Stimulated activated CD4-positive, alpha-beta T cell treated with anti-CD3 and anti-CD28 coated beads, TNF-alpha, amount 100 ng/mL, for 48 hours (primary cell): Measurements from ENCODE around the gene ARHGAP26.
"Not testable (repeated sequence)": the region's sequence is repeated elsewhere in the genome, so short reads cannot be mapped to it uniquely, and the experiment has no call there.

Experiments used
- DNase-seq, 3 donors: peaks; one replicate each; pipeline ENCODE4 v3.0.0-alpha.2; 2020; ENCODE audit warnings: low read depth in 3 of 3

ARHGAP26 gene

GRCh38 chr5:143084407-143084806 lies 314.2 kb downstream of the ARHGAP26 start:
- DNase-seq = no peak

DNA sequence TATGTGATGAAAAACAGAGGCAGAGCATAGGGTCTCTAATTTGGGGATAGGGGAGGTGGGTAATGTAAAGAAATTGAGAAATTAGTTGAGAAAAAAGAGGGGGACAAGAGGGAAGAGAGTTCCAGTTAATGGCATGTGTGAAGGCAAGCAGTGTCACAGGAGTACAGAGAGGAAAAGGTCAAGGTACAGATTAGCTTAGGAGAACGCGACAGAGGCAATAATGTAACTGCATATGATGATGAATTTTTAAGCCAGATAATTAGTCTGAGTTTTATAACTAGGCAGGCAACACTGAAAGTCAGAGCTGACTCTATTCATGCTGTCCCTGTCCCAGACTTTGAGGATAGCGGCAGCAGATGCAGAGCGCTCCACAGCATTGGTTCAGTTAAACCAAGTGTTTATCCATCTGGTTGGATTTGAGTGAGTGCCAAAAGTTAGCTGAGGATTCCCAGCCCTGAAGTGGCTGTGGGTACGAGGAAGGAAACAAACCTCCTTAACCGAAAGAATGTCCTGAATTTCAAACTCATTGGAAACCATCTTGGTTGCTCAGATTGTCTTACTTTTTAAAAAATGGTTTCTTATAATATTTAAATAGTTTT lies 315.2 kb downstream of the ARHGAP26 start:
- no peak for DNase-seq

- no peak for DNase-seq
Measured at GRCh38 chr5:143086546-143086907, 316.4 kb downstream of the ARHGAP26 start.

GRCh38 chr5:143086908-143087637 lies 316.9 kb downstream of the ARHGAP26 start:
- no peak for DNase-seq

- not testable (repeated sequence) for DNase-seq
Measured at GRCh38 chr5:143088702-143089101, 318.5 kb downstream of the ARHGAP26 start.

- not testable (repeated sequence) for DNase-seq
Measured at GRCh38 chr5:143090044-143090443, 319.9 kb downstream of the ARHGAP26 start.

DNA sequence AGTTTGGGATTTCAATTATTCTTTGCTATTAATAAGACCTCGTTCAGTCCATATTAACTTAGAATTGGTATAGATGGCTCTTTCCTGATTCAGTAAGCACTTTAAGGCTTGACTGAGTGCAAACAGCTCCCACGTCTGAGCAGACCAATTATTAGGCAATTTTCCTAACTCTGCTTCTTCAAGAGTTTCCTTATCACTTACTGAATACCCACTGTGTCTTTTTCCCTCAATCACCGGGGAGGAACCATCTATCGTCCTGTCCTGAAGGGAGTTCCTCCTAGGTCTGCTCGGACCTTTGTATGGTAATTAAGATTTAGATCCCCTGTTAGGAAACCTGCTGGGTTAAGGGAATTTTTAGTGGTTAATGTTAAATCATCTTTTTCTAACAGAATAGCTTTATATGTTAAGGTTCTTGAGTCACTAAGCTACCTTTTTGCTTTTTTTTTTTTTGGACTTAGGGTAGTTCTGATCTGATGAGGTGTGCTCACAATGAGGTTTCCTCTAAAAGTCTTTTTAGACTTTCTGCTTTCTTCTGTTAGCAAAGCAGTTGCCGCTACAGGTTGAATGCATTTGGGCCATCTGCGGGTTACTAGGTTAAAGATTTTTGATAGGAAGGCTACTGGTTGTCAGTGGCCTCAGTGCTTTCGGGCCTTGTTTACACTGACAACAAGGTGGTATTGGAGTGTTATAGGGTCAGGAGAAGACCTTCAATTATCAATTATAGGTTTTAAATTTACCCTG lies 322.7 kb downstream of the ARHGAP26 start:
- not testable (repeated sequence) for DNase-seq

- DNase-seq = no peak
Measured at GRCh38 chr5:143093452-143094086, 323.4 kb downstream of the ARHGAP26 start.

DNA sequence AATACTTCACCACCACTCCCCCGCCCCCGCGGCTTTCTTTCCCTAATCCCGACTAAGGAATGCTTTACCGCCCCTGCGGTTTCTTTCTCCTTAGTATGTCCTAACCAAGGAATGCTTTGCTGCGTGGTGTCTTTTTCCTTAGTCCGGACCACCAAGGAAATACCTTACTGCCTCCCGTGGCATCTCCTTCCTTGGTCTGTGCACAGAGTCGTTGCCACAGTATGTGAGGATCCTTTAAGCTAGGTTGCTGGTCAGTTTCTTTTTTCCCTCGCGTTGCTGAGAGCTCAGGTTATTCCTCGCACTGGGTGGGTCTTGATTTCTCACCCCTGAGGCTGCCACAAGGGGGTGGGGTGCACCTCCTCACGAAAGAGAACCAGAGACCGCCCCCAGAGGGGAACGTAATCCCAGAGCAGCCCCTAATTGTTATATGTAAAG lies 323.9 kb downstream of the ARHGAP26 start:
- no peak for DNase-seq

DNA sequence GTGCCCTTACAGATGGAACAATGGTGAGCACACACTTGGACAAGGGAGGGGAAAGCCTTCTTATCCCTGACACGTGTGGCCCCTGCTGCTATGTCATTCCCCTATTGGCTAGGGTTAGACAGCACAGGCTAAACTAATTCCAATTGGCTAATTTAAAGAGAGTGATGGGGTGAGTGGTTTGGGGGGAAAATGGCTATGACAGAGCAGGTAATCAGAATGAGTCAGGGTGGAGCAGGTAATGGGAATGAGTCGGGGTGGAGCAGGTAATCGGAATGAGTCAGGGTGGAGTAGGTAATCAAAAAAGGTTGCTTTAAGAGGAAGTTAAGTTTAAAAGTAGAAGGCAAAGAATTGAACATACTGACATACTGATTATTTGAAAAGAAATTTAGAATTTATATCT lies 324.4 kb downstream of the ARHGAP26 start:
- peak in 1 of 3 donors; percentile 22 for DNase-seq

DNA sequence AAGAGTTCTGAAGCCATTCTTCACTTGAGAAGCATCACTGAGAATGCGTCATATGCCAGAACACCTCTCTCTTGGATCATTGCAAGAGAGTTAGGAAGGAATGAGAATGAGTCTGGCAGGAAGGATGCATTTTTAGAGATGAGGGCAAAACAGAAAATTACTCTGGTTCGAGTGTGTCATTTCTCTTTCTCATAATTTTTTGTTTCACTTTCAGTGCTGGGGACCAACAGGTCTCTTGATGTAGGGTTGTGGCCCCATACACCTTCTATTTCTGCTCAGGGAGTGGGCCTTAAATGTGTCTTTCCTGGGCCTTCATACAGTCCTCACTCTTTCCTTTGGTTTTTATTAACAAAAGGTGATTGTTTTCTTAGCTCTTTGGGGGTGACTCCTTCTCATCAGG lies 330.9 kb downstream of the ARHGAP26 start:
- DNase-seq = no peak

- peak; percentile 41 to 49 (median 45) for DNase-seq
Measured at GRCh38 chr5:143101725-143102386, 331.7 kb downstream of the ARHGAP26 start.

DNA sequence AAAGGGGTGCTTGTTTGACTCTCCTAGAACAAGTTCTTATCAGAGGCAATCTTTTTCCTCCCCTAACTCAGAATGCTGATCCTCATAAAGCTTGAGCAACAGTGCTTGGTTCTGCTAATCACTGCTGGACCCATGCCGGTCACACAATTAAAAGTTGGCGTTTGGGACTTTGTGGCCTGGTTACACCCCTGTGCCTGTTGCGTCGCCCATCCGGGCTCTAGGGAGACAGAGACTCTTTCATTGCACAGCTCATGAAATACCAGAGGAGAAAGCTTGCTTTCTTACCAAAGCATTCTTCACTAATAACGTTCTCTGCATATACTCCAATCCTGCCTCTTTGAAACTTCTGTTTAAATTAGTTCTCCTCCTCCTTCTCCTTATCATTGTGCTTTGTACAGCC lies 332.2 kb downstream of the ARHGAP26 start:
- no peak for DNase-seq

GRCh38 chr5:143105216-143105905 lies 335.2 kb downstream of the ARHGAP26 start:
- DNase-seq = no peak

- no peak for DNase-seq
Measured at GRCh38 chr5:143106174-143106573, 336.0 kb downstream of the ARHGAP26 start.

GRCh38 chr5:143108498-143109128 lies 338.4 kb downstream of the ARHGAP26 start:
- no peak for DNase-seq

DNA sequence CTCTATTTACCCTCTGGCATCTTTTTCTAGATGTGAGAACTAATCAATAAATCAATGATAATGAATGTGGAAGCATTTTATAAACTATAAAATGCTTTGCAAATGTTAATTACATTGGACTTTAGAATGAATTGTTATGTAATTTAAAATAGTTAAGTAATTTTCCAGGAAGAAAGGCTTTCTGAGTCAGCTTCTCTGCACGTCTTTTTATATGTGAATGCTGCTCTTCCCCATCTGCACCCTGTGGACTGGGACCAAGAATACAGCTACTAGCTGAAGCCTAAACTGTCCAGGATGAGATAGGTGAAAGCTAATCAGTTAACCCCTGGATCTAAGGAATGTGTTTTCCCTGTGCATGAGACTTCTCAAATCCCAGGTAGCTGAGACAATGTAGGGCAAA lies 340.4 kb downstream of the ARHGAP26 start:
- no peak for DNase-seq

GRCh38 chr5:143111799-143112198 lies 341.6 kb downstream of the ARHGAP26 start:
- no peak for DNase-seq

GRCh38 chr5:143113461-143113860 lies 343.3 kb downstream of the ARHGAP26 start:
- DNase-seq = no peak

DNA sequence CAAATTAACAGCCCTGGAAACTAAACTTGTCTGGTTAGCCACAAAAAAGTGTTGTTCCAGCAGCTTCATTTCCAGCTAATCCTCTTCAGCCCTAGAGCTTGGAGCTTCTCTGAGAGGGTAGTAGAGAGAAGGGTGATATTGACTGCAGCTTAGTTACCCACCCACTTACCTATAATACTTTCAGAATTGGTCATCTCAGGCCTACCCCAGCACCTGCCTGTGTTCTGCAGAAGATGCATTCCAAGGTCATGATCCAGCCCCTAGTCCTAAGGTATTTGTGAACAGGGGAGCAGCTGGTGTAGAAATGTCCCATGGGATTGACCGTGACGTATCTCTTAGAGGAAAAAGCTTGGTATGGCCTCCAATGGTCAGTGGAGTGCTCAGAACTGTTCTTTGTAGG lies 344.3 kb downstream of the ARHGAP26 start:
- no peak for DNase-seq

DNA sequence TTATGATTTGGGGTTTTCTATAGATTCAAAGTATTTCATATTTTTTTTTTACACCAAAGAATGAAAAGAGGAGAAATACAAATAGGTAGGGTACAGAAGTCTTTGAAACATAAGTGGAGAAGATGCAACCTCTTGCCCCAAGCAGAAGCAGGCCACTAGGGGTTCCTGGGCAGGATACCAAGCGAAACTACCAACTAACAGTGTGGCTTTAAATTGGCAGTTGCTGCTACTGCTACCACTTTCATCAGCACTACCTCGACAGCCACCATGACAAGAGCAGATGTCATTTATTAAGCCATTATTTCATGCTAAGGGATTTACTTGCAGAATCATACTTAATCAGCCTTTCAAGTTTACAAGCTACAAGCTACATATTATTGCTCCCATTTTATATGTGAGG lies 345.2 kb downstream of the ARHGAP26 start:
- no peak for DNase-seq
